ENCODE measurements around the gene BRPF1.

Gene BRPF1

GRCh38 chr3:9793161-9793781, 61.7 kb downstream of the BRPF1 start:
- Mint-ChIP-seq H3K9me3 (no peaks in the 10 kb centered on the region), H3K27ac (peak overlapping the region; percentile 99), H3K27me3 (ENCODE audit: low read depth) (no peaks in the 10 kb centered on the region), H3K4me3 (peak overlapping the region; percentile 99), H3K36me3 (ENCODE audit: low read depth) (peaks cover 53% of the 10 kb centered on the region), H3K4me1 (ENCODE audit: low read depth) (peaks cover 45% of the 10 kb centered on the region)

- no peaks in the 10 kb centered on the region for H3K27me3 Mint-ChIP-seq (ENCODE audit: low read depth)
- no peaks in the 10 kb centered on the region for H3K9me3 Mint-ChIP-seq
- peaks cover 43% of the 10 kb centered on the region for H3K4me1 Mint-ChIP-seq (ENCODE audit: low read depth)
- peaks cover 49% of the 10 kb centered on the region for H3K36me3 Mint-ChIP-seq (ENCODE audit: low read depth)
- H3K27ac Mint-ChIP-seq, result peak overlapping the region; percentile 47
- peak overlapping the region; percentile 99 for H3K4me3 Mint-ChIP-seq
Measured at GRCh38 chr3:9794400-9794799, 62.9 kb downstream of the BRPF1 start.

GRCh38 chr3:9795207-9795606, 63.7 kb downstream of the BRPF1 start:
- peaks cover 41% of the 10 kb centered on the region for H3K4me1 Mint-ChIP-seq (ENCODE audit: low read depth)

DNA sequence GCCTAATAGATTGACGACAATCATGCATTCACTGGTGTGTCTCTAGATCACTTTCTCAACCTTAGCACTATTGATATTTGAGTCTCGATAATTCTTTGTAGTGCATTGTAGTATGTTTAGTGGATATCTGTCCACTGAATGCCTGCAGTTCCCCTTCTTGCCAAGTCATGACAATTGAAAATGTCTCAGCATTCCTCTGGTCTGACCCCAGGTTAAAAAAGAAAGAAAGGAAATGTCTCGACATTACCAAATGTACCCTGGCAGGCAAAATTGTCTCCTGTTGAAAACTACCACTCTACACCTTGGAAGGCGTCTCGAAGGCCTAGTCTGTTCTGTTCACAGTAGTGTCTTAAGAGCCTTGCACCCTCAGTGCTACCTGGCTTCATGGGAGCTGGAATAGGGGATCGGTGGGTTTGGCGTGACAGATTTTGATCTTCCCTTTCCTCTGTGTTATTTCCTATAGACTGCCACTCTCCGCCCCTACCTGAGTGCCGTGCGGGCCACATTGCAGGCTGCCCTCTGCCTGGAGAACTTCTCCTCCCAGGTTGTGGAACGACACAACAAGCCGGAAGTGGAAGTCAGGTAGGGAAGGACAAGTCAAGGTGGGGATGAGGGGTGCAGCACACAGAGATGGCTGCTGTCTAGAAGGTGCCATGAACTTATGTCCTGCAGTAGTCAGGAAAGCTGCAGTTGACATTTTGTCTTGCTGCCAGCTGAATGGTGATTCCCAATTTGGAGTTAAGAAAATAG, 65.8 kb downstream of the BRPF1 start:
- H3K4me1 Mint-ChIP-seq (ENCODE audit: low read depth), result peaks cover 25% of the 10 kb centered on the region
- H3K27ac Mint-ChIP-seq, result no peak overlapping the region
- H3K27me3 Mint-ChIP-seq (ENCODE audit: low read depth), result no peaks in the 10 kb centered on the region
- no peaks in the 10 kb centered on the region for H3K9me3 Mint-ChIP-seq
- no peak overlapping the region for H3K4me3 Mint-ChIP-seq
- peaks cover 47% of the 10 kb centered on the region for H3K36me3 Mint-ChIP-seq (ENCODE audit: low read depth)

More at GRCh38 chr3:9795207-9795606, 63.7 kb downstream of the BRPF1 start:
- peak overlapping the region; percentile 43 for H3K27ac Mint-ChIP-seq
- peak overlapping the region; percentile 59 for H3K4me3 Mint-ChIP-seq
- H3K27me3 Mint-ChIP-seq (ENCODE audit: low read depth), result no peaks in the 10 kb centered on the region
- peaks cover 49% of the 10 kb centered on the region for H3K36me3 Mint-ChIP-seq (ENCODE audit: low read depth)
- H3K9me3 Mint-ChIP-seq, result no peaks in the 10 kb centered on the region

Measured in T-helper 1 cell treated with Interleukin-12 subunit alpha and Interleukin-12 subunit beta and Interleukin-4 antibody, amounts not matched to agents 30 μg/mL and 1 μg/mL, for 36 hours (primary cell).